Dendritic cell treated with granulocyte-macrophage colony-stimulating factor and Interleukin-4, amounts not matched to agents 40 ng/mL and 50 ng/mL, for 4 days (primary cell): Measurements from ENCODE around the gene DHCR7.

Source experiments
- H3K27ac Mint-ChIP-seq: one replicate; pipeline ENCODE4 v1.8.0; 2022; ENCODE audit warnings: mild to moderate bottlenecking, mixed read lengths
- H3K27me3 Mint-ChIP-seq: one replicate; pipeline ENCODE4 v1.8.0; 2022; ENCODE audit warnings: mild to moderate bottlenecking, mixed read lengths
- H3K36me3 Mint-ChIP-seq: one replicate; pipeline ENCODE4 v1.8.0; 2022; ENCODE audit warnings: low read depth, mixed read lengths
- H3K4me1 Mint-ChIP-seq: one replicate; pipeline ENCODE4 v1.8.0; 2022; ENCODE audit warnings: low read depth, mixed read lengths
- H3K4me3 Mint-ChIP-seq: one replicate; pipeline ENCODE4 v1.8.0; 2022; ENCODE audit warnings: mild to moderate bottlenecking, moderate library complexity, mixed read lengths
- H3K9me3 Mint-ChIP-seq: one replicate; pipeline ENCODE4 v1.8.0; 2022; ENCODE audit warnings: mixed read lengths
- intact Hi-C: fragments of 100-400 bp; cut with micrococcal nuclease; formaldehyde crosslinking; loops from one replicate; pipeline ENCODE4 v1.15.0; 2022

DHCR7 gene

GRCh38 chr11:71391352-71391751, 56.8 kb downstream of the DHCR7 start:
- H3K9me3 Mint-ChIP-seq = no peaks in the 10 kb centered on the region
- no peak overlapping the region for H3K27ac Mint-ChIP-seq
- no peak overlapping the region for H3K4me3 Mint-ChIP-seq
- intact Hi-C loops = no loop called here
- H3K27me3 Mint-ChIP-seq = peaks cover 10% of the 10 kb centered on the region
- no peaks in the 10 kb centered on the region for H3K36me3 Mint-ChIP-seq
- no peaks in the 10 kb centered on the region for H3K4me1 Mint-ChIP-seq

- no peaks in the 10 kb centered on the region for H3K4me1 Mint-ChIP-seq
- intact Hi-C loops = no loop called here
- no peak overlapping the region for H3K27ac Mint-ChIP-seq
- H3K36me3 Mint-ChIP-seq = no peaks in the 10 kb centered on the region
- H3K27me3 Mint-ChIP-seq = peaks cover 10% of the 10 kb centered on the region
- no peak overlapping the region for H3K4me3 Mint-ChIP-seq
- no peaks in the 10 kb centered on the region for H3K9me3 Mint-ChIP-seq
These were observed 59.5 kb downstream of the DHCR7 start for GRCh38 chr11:71388637-71389235.

DNA sequence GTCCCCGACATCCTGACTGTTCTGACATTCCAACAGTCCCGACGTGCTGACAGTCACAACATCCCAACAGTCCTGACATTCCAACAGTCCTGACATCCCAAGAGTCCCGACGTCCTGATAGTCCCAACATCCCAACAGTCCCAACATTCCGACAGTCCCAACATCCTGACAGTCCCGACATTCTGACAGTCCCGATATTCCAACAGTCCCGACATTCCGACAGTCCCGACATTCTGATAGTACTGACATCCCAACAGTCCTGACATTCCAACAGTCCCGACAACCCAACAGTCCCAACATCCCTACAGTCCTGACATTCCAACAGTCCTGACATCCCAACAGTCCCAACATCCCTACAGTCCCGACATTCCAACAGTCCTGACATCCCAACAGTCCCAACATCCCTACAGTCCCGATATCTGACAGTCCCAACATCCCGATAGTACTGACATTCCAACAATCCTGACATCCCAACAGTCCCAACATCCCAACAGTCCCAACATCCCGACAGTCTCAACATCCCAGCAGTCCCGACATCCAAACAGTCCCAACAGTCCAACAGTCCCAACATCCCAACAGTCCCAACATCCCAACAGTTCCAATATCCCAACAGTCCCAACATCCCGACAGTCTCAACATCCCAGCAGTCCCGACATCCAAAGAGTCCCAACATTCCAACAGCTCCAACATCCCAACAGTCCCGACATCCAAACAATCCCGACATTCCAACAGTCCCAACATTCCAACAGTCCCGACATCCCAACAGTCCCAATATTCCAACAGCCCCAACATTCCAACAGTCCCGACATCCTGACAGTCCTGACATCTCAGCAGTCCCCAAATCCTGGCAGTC, 60.2 kb downstream of the DHCR7 start:
- intact Hi-C loops = no loop called here
- H3K36me3 Mint-ChIP-seq = no peaks in the 10 kb centered on the region
- H3K4me1 Mint-ChIP-seq = no peaks in the 10 kb centered on the region
- H3K9me3 Mint-ChIP-seq = no peaks in the 10 kb centered on the region
- H3K27ac Mint-ChIP-seq = no peak overlapping the region
- peaks cover 8% of the 10 kb centered on the region for H3K27me3 Mint-ChIP-seq
- H3K4me3 Mint-ChIP-seq = no peak overlapping the region

- peaks cover 7% of the 10 kb centered on the region for H3K27me3 Mint-ChIP-seq
- no peaks in the 10 kb centered on the region for H3K9me3 Mint-ChIP-seq
- no peak overlapping the region for H3K27ac Mint-ChIP-seq
- intact Hi-C loops = no loop called here
- no peaks in the 10 kb centered on the region for H3K36me3 Mint-ChIP-seq
- no peak overlapping the region for H3K4me3 Mint-ChIP-seq
- no peaks in the 10 kb centered on the region for H3K4me1 Mint-ChIP-seq
These were observed 61.0 kb downstream of the DHCR7 start for GRCh38 chr11:71387200-71387599.

DNA sequence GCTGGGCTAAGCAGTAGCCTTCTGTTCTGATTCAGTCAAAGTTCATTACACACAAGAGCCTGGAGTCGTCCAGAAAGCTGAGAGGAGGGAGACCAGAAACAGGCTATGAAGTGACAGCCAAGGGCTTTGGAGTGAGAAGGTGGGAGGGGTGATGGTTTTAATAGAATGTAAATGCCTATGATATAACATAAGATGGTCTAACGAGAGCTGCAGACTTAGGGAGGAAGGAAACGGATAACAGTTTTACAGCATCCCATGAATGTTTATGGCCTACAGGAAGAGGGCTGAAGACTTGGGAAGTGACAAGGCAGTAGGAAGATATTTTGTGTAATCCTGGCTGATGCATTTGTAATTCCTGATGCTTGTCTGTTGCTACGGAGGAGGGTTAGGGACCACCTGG, 62.0 kb downstream of the DHCR7 start:
- intact Hi-C loops = no loop called here
- H3K27me3 Mint-ChIP-seq = peaks cover 2% of the 10 kb centered on the region
- H3K4me1 Mint-ChIP-seq = no peaks in the 10 kb centered on the region
- H3K9me3 Mint-ChIP-seq = no peaks in the 10 kb centered on the region
- H3K27ac Mint-ChIP-seq = no peak overlapping the region
- no peak overlapping the region for H3K4me3 Mint-ChIP-seq
- no peaks in the 10 kb centered on the region for H3K36me3 Mint-ChIP-seq

DNA sequence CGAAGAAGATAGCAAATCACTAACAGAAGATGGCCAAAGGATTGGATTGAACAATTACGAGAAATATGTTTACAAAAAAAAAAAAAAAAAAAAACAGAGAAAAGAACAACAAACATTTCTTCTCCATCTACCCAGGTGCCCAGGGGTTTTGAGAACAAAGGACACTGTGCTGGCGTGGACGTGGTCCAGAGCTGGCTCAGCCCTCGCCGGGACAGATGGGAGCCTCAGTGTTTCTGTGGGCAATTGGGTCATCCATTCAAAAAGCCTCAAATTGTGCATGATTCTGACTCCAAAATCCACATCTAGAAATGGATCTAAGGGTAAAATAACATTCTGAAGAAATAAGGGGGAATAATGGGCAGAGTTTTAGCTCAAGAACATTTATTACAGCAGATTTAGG, 63.1 kb downstream of the DHCR7 start:
- Mint-ChIP-seq H3K27ac (no peak overlapping the region), H3K27me3 (no peaks in the 10 kb centered on the region), H3K4me3 (no peak overlapping the region), H3K36me3 (no peaks in the 10 kb centered on the region), H3K4me1 (no peaks in the 10 kb centered on the region), H3K9me3 (no peaks in the 10 kb centered on the region)
- intact Hi-C loops = no loop called here

DNA sequence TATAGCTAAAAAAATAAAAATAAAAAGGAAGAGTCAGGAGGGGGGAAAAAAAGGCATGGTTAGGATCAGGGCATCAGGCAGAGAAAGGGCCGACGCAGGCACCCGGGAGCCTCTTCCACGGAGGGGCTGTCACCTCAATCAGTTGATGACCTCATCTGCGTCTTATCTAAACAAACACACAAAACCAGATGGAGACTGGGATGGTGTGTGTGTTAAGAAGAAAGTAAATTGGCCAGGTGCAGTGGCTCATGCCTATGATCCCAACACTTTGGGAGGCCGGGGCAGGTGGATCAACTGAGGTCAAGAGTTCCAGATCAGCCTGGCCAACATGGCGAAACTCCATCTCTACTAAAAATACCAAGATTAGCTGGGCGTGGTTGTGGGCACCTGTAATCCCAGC, 63.6 kb downstream of the DHCR7 start:
- no peaks in the 10 kb centered on the region for H3K9me3 Mint-ChIP-seq
- H3K27ac Mint-ChIP-seq = no peak overlapping the region
- intact Hi-C loops = no loop called here
- no peak overlapping the region for H3K4me3 Mint-ChIP-seq
- no peaks in the 10 kb centered on the region for H3K27me3 Mint-ChIP-seq
- no peaks in the 10 kb centered on the region for H3K36me3 Mint-ChIP-seq
- no peaks in the 10 kb centered on the region for H3K4me1 Mint-ChIP-seq
